NT2/D1 (cell line): ENCODE data around the gene MZF1.

Source experiments
- SUZ12 ChIP-seq: IDR thresholded peaks from 2 replicates; pipeline ENCODE4 v1.6.1; 2011; ENCODE audit not compliant: insufficient read length, insufficient read depth; ENCODE audit errors: extremely low read depth
- YY1 ChIP-seq: IDR thresholded peaks from 2 replicates; pipeline ENCODE4 v1.6.1; 2011; ENCODE audit not compliant: insufficient read length, insufficient read depth
- ZNF274 ChIP-seq: IDR thresholded peaks from 2 replicates; pipeline ENCODE4 v1.6.1; 2011; ENCODE audit warnings: mild to moderate bottlenecking, low read depth, low read length

GRCh38 chr19:58571575-58571947 is 1.6 kb downstream of the MZF1 start:
- TF ChIP-seq YY1 (no peak), SUZ12 (no peak), ZNF274 (no peak)
